ENCODE results near the gene KLHL13. TPM values are rescaled to one million over a fixed set of nuclear protein-coding genes. Genes with fewer than 3 reads are reported as not detected.

Gene KLHL13
- total RNA-seq, 1 donor = 13.8 TPM

- Histone ChIP-seq H3K27me3 (ENCODE audit: insufficient read depth, low read length) (no peaks in the 10 kb centered on the region), H3K4me3 (ENCODE audit: insufficient read depth, low read length) (no peak overlapping the region), H2AFZ (ENCODE audit: low read length) (no peak overlapping the region), H3K27ac (ENCODE audit: low read depth, low read length) (peak overlapping the region; percentile 29), H3K36me3 (ENCODE audit: insufficient read depth, low read length) (no peaks in the 10 kb centered on the region), H3K9me3 (ENCODE audit: low read depth, low read length) (no peaks in the 10 kb centered on the region), H4K20me1 (ENCODE audit: insufficient read depth, low read length) (no peaks in the 10 kb centered on the region), H3K4me2 (ENCODE audit: insufficient read depth, low read length) (no peak overlapping the region), H3K4me1 (ENCODE audit: insufficient read depth, low read length) (no peaks in the 10 kb centered on the region), H3K79me2 (ENCODE audit: insufficient read depth, low read length) (no peaks in the 10 kb centered on the region)
- no peak for TF ChIP-seq CTCF (IDR thresholded peaks at IDR 0.05; ENCODE audit: extremely low read depth, low read depth, low read length)
- DNase-seq (ENCODE audit: insufficient read length, low spot score, missing footprints) = no peak
These were observed 129.2 kb downstream of the KLHL13 start for GRCh38 chrX:117987373-117987772.

- TF ChIP-seq CTCF (IDR thresholded peaks at IDR 0.05; ENCODE audit: extremely low read depth, low read depth, low read length) = no peak
- H3K4me3 ChIP-seq (ENCODE audit: insufficient read depth, low read length) = no peak overlapping the region
- no peaks in the 10 kb centered on the region for H4K20me1 ChIP-seq (ENCODE audit: insufficient read depth, low read length)
- H3K9me3 ChIP-seq (ENCODE audit: low read depth, low read length) = no peaks in the 10 kb centered on the region
- no peaks in the 10 kb centered on the region for H3K4me1 ChIP-seq (ENCODE audit: insufficient read depth, low read length)
- H2AFZ ChIP-seq (ENCODE audit: low read length) = no peak overlapping the region
- no peaks in the 10 kb centered on the region for H3K36me3 ChIP-seq (ENCODE audit: insufficient read depth, low read length)
- no peaks in the 10 kb centered on the region for H3K27me3 ChIP-seq (ENCODE audit: insufficient read depth, low read length)
- no peak overlapping the region for H3K4me2 ChIP-seq (ENCODE audit: insufficient read depth, low read length)
- H3K27ac ChIP-seq (ENCODE audit: low read depth, low read length) = no peak overlapping the region
- DNase-seq (ENCODE audit: insufficient read length, low spot score, missing footprints) = no peak
- H3K79me2 ChIP-seq (ENCODE audit: insufficient read depth, low read length) = no peaks in the 10 kb centered on the region
These were observed 131.4 kb downstream of the KLHL13 start for GRCh38 chrX:117985241-117985640.

- Histone ChIP-seq H3K4me3 (ENCODE audit: insufficient read depth, low read length) (no peak overlapping the region), H3K9me3 (ENCODE audit: low read depth, low read length) (no peaks in the 10 kb centered on the region), H3K27me3 (ENCODE audit: insufficient read depth, low read length) (no peaks in the 10 kb centered on the region), H2AFZ (ENCODE audit: low read length) (no peak overlapping the region), H3K36me3 (ENCODE audit: insufficient read depth, low read length) (no peaks in the 10 kb centered on the region), H3K4me2 (ENCODE audit: insufficient read depth, low read length) (no peak overlapping the region), H4K20me1 (ENCODE audit: insufficient read depth, low read length) (no peaks in the 10 kb centered on the region), H3K27ac (ENCODE audit: low read depth, low read length) (no peak overlapping the region), H3K79me2 (ENCODE audit: insufficient read depth, low read length) (no peaks in the 10 kb centered on the region), H3K4me1 (ENCODE audit: insufficient read depth, low read length) (no peaks in the 10 kb centered on the region)
- no peak for DNase-seq (ENCODE audit: insufficient read length, low spot score, missing footprints)
- no peak for TF ChIP-seq CTCF (IDR thresholded peaks at IDR 0.05; ENCODE audit: extremely low read depth, low read depth, low read length)
These were observed 133.8 kb downstream of the KLHL13 start for GRCh38 chrX:117982694-117983392.

- Histone ChIP-seq H3K27ac (ENCODE audit: low read depth, low read length) (no peak overlapping the region), H3K4me3 (ENCODE audit: insufficient read depth, low read length) (no peak overlapping the region), H3K27me3 (ENCODE audit: insufficient read depth, low read length) (no peaks in the 10 kb centered on the region), H3K79me2 (ENCODE audit: insufficient read depth, low read length) (no peaks in the 10 kb centered on the region), H3K4me1 (ENCODE audit: insufficient read depth, low read length) (no peaks in the 10 kb centered on the region), H4K20me1 (ENCODE audit: insufficient read depth, low read length) (no peaks in the 10 kb centered on the region), H3K4me2 (ENCODE audit: insufficient read depth, low read length) (no peak overlapping the region), H2AFZ (ENCODE audit: low read length) (no peak overlapping the region), H3K9me3 (ENCODE audit: low read depth, low read length) (no peaks in the 10 kb centered on the region), H3K36me3 (ENCODE audit: insufficient read depth, low read length) (no peaks in the 10 kb centered on the region)
- no peak for TF ChIP-seq CTCF (IDR thresholded peaks at IDR 0.05; ENCODE audit: extremely low read depth, low read depth, low read length)
- no peak for DNase-seq (ENCODE audit: insufficient read length, low spot score, missing footprints)
These were observed 138.2 kb downstream of the KLHL13 start for GRCh38 chrX:117978402-117978801.

All from osteoblast (primary cell).